K562 (cell line): ENCODE measurements around the gene MOK. TPM values are rescaled to one million over a fixed set of nuclear protein-coding genes. Genes with fewer than 3 reads are reported as not detected.

ENCODE experiments used
- ATAC-seq: fragments of 200-7000 bp; cut with Tn5 transposase; 3 replicates; pipeline ENCODE4 v1.9.1; 2020; ENCODE audit warnings: moderate library complexity
- BruUV-seq: library from RNA; stranded (reverse); fragments of 400-500 nt; replicated peaks from 2 replicates; lab custom pipeline; 2021; lab: Mats Ljungman, UMichigan
- CTCF ChIA-PET: fragments of 300-600 bp; formaldehyde crosslinking; extraction: SDS; loops from one replicate; lab custom pipeline; 2021; ENCODE audit warnings: low intra/inter-chr PET ratio; lab: Yijun Ruan, JAX
- POLR2A ChIA-PET: fragments of 300-600, 350-650 bp; sonication (Branson Sonifier 250); formaldehyde crosslinking; extraction: SDS; loops from one replicate; lab custom pipeline; 2021; ENCODE audit warnings: antibody characterized with exemption, inconsistent platforms; lab: Yijun Ruan, JAX
- DNase-seq, 4 experiments: peaks; one replicate each; pipeline versions ENCODE4 v3.0.0 to v3.0.0-alpha.2; 2011 to 2018; ENCODE audit warnings: low spot score in 3 of 4, mixed read lengths in 3 of 4; ENCODE audit errors: extremely low read depth in 1 of 4
- FAIRE-seq: peaks from 2 replicates; lab custom pipeline; 2011; peaks lifted over from hg19 to GRCh38; lab: Jason Lieb, UNC
- H2AFZ ChIP-seq: 2 replicates; pipeline ENCODE4 v1.6.0; 2011; ENCODE audit warnings: low read depth, low read length, control low read depth, inconsistent platforms
- H3K27ac ChIP-seq: fragments of 200-600 bp; 3 replicates; pipeline ENCODE4 v1.8.0; 2011; ENCODE audit warnings: low read depth, mild to moderate bottlenecking, control low read depth, inconsistent platforms, low read length, moderate library complexity, mixed read lengths; ENCODE audit errors: extremely low read depth
- H3K27me3 ChIP-seq, 2 experiments: fragments of 300-600 bp in 1 of 2; 2 replicates in 1 of 2; 3 replicates in 1 of 2; pipeline versions ENCODE4 v1.6.0 to v1.8.0; 2011; ENCODE audit warnings: inconsistent platforms in 2 of 2, low read length in 2 of 2, mild to moderate bottlenecking in 1 of 2, mixed read lengths in 1 of 2, moderate library complexity in 1 of 2; ENCODE audit not compliant: control insufficient read depth in 2 of 2, insufficient read depth in 2 of 2
- H3K36me3 ChIP-seq: fragments of 300-600 bp; 3 replicates; pipeline ENCODE4 v1.8.0; 2011; ENCODE audit warnings: mild to moderate bottlenecking, low read length, inconsistent platforms; ENCODE audit not compliant: control insufficient read depth, insufficient read depth
- H3K4me1 ChIP-seq, 2 experiments: fragments of 200-600 bp in 1 of 2; replicated peaks in 1 of 2; 2 replicates in 1 of 2; 3 replicates in 1 of 2; pipeline versions ENCODE4 v1.5.1 to v1.8.0; 2011; ENCODE audit warnings: inconsistent platforms in 2 of 2, low read length in 2 of 2, mild to moderate bottlenecking in 1 of 2, mixed read lengths in 1 of 2, moderate library complexity in 1 of 2; ENCODE audit not compliant: control insufficient read depth in 2 of 2, insufficient read depth in 2 of 2
- H3K4me2 ChIP-seq: 2 replicates; pipeline ENCODE4 v1.6.1; 2011; ENCODE audit warnings: low read length, control low read depth, inconsistent platforms, mixed read lengths; ENCODE audit not compliant: insufficient read depth
- H3K4me3 ChIP-seq: fragments of 200-600 bp; sonication (generic), shearing (Covaris generic); 2 replicates; pipeline ENCODE4 v1.5.1; 2016; ENCODE audit warnings: control low read depth, inconsistent platforms
- H3K79me2 ChIP-seq: fragments of 200-600 bp; 3 replicates; pipeline ENCODE4 v1.8.0; 2011; ENCODE audit warnings: low read length, inconsistent platforms; ENCODE audit not compliant: control insufficient read depth, insufficient read depth
- H3K9ac ChIP-seq, 2 experiments: 2 replicates each; pipeline versions ENCODE4 v1.6.0 to v1.6.1; 2011; ENCODE audit warnings: low read depth in 2 of 2, low read length in 2 of 2, control low read depth in 1 of 2, inconsistent platforms in 1 of 2, mild to moderate bottlenecking in 1 of 2, mixed read lengths in 1 of 2; ENCODE audit not compliant: insufficient read depth in 1 of 2
- H3K9me1 ChIP-seq: one replicate; pipeline ENCODE4 v1.6.0; 2011; ENCODE audit warnings: inconsistent platforms, mild to moderate bottlenecking, low read length, moderate library complexity; ENCODE audit not compliant: control insufficient read depth, insufficient read depth
- H3K9me3 ChIP-seq: replicated peaks from 2 replicates; pipeline ENCODE4 v1.5.1; 2011; ENCODE audit warnings: low read depth, low read length, inconsistent platforms; ENCODE audit not compliant: control insufficient read depth, insufficient read depth
- H4K20me1 ChIP-seq: replicated peaks from 2 replicates; pipeline ENCODE4 v1.6.1; 2011; ENCODE audit warnings: low read length, inconsistent platforms, mixed read lengths; ENCODE audit not compliant: control insufficient read depth, insufficient read depth
- ARID4B ChIP-seq: sonication (generic); formaldehyde crosslinking; IDR thresholded peaks from 2 replicates; pipeline ENCODE4 v1.8.0; 2022; ENCODE audit warnings: mild to moderate bottlenecking, missing genetic modification reagents
- ARNT ChIP-seq, 2 experiments: fragments of 450-650 bp; IDR thresholded peaks; 2 replicates each; pipeline ENCODE4 v1.6.1; 2016; ENCODE audit warnings: mild to moderate bottlenecking in 1 of 2
- ESRRB ChIP-seq: fragments of 250-450 bp; sonication (Bioruptor Pico); IDR thresholded peaks from 2 replicates; pipeline ENCODE4 v1.5.0; 2020; ENCODE audit warnings: mild to moderate bottlenecking, moderate library complexity, borderline replicate concordance
- ETS2 ChIP-seq: IDR thresholded peaks from 2 replicates; pipeline ENCODE4 v1.6.1; 2016; ENCODE audit warnings: borderline replicate concordance, missing genetic modification characterization, mild to moderate bottlenecking, moderate library complexity, missing compliant biosample characterization; ENCODE audit not compliant: poor library complexity, severe bottlenecking
- FOXJ3 ChIP-seq: sonication (generic); formaldehyde crosslinking; IDR thresholded peaks from 2 replicates; pipeline ENCODE4 v1.4.0; 2020; ENCODE audit warnings: mild to moderate bottlenecking, missing genetic modification reagents
- IFI16 ChIP-seq: fragments of 250-450 bp; sonication (Bioruptor Pico); IDR thresholded peaks from 2 replicates; pipeline ENCODE4 v2.1.2; 2022; ENCODE audit warnings: mild to moderate bottlenecking, inconsistent platforms
- MAFF ChIP-seq: IDR thresholded peaks from 2 replicates; pipeline ENCODE4 v1.6.1; 2012; ENCODE audit warnings: low read length, improper control_type of control experiment
- WHSC1 ChIP-seq: IDR thresholded peaks from one replicate; pipeline ENCODE4 v1.6.1; 2012; ENCODE audit warnings: low read length, control low read depth, inconsistent platforms
- ZNF165 ChIP-seq: fragments of 250-450 bp; sonication (Bioruptor Pico); IDR thresholded peaks from 2 replicates; pipeline ENCODE4 v1.4.0; 2020; ENCODE audit warnings: borderline replicate concordance
- ZNF655 ChIP-seq: fragments of 250-450 bp; sonication (Bioruptor Pico); IDR thresholded peaks from 2 replicates; pipeline ENCODE4 v1.5.0; 2021
- ZNF764 ChIP-seq: fragments of 250-450 bp; sonication (Bioruptor Pico); IDR thresholded peaks from 2 replicates; pipeline ENCODE4 v1.4.0; 2020; ENCODE audit warnings: low read depth, mild to moderate bottlenecking, moderate library complexity
- WGBS: fragments of 100-300 bp; shearing (Covaris generic); methylation state at CpG from one replicate; pipeline ENCODE4 v1.1.6; 2016; ENCODE audit warnings: low coverage, mixed read lengths; ENCODE audit not compliant: insufficient coverage; ENCODE audit errors: missing lambda C conversion rate; 5-methylcytosine and 5-hydroxymethylcytosine counted together
- in situ Hi-C: fragments of 300-500 bp; cut with MboI; formaldehyde crosslinking; loops from 4 replicates; pipeline ENCODE4 v1.15.0; 2018; ENCODE audit warnings: inconsistent platforms, mixed read lengths
- intact Hi-C: fragments of 100-400 bp; cut with micrococcal nuclease; formaldehyde crosslinking; loops from 2 replicates; pipeline ENCODE4 v1.14.2; 2022
- polyA plus RNA-seq, 8 experiments: library from polyadenylated mRNA; depleted of rRNA in 4 of 8; stranded (reverse) in 5 of 8; unstranded in 3 of 8; fragments of >200 nt; fragmentation: Nextera tagmentation in 2 of 8; fragmentation: Illumina TruSeq in 1 of 8; extraction: Ambion mirVana in 2 of 8; extraction: Trizol in 1 of 8; gene quantifications; 2 replicates each; pipeline versions ENCODE4 v1.2.1 to v1.2.3, GENCODE V29; 2011 to 2014; ENCODE audit warnings: inconsistent platforms in 1 of 8, missing spikeins in 1 of 8
- total RNA-seq, 7 experiments: library from RNA; depleted of rRNA in 6 of 7; stranded (reverse); fragments of >200 nt in 6 of 7; fragmentation: Illumina TruSeq in 2 of 7; extraction: Trizol in 2 of 7; gene quantifications; 2 replicates each; pipeline versions ENCODE4 v1.2.1 to v1.2.3, GENCODE V29; 2011 to 2021; ENCODE audit warnings: low replicate concordance in 1 of 7

MOK gene
- total and polyA plus RNA-seq, 9 of the 15 experiments (the other 6 are each of a cell fraction or from before 2014, with no cell fraction given): 1.3 to 8.4 (median 5.3) TPM

GRCh38 chr14:102219316-102219715 lies 85.6 kb downstream of the MOK start (continued):
- TF ChIP-seq ARID4B (CRISPR knock-in tag) (no peak), ESRRB (CRISPR knock-in tag) (no peak)

- in situ Hi-C loops: no loop called here
- CTCF ChIA-PET: interaction anchor here (0.6 kb wide), 1 partner anchor 17 kb away, joined by 3 read pairs; no protein-coding TSS in a partner anchor
- H3K4me1 ChIP-seq: peaks cover 0 to 14% of the 10 kb centered on the region in 2 experiments; a peak in 2 of 5 replicates
- no peaks in the 10 kb centered on the region for H3K9me1 ChIP-seq
- peaks cover 3% of the 10 kb centered on the region; the same call in 1 of the 3 replicates for H3K36me3 ChIP-seq
- no peak for DNase-seq
- TF ChIP-seq ARNT (IDR thresholded peaks at IDR 0.05): no peak
- TF ChIP-seq IFI16 (CRISPR knock-in tag): no peak
- no peak for TF ChIP-seq ETS2 (tag)
- TF ChIP-seq FOXJ3 (CRISPR knock-in tag): no peak
- no peak for TF ChIP-seq ZNF165 (CRISPR knock-in tag)
- no peak for TF ChIP-seq ZNF764 (CRISPR knock-in tag)
- no peak for TF ChIP-seq MAFF
- TF ChIP-seq ZNF655 (CRISPR knock-in tag): no peak
- TF ChIP-seq WHSC1: no peak
- H3K27ac ChIP-seq: no peak overlapping the region
- H3K9me3 ChIP-seq: no peaks in the 10 kb centered on the region
- H3K4me2 ChIP-seq: no peak overlapping the region
- H3K27me3 ChIP-seq: no peaks in the 10 kb centered on the region
- no peak overlapping the region for H3K9ac ChIP-seq
- no peaks in the 10 kb centered on the region; the same call in 1 of the 3 replicates for H3K79me2 ChIP-seq
- no peak overlapping the region for H3K4me3 ChIP-seq
- intact Hi-C loops: no loop called here
- no peak for ATAC-seq
- 94% methylated on average over 5 of the region's 16 CpGs for WGBS
- no peaks in the 10 kb centered on the region for H4K20me1 ChIP-seq
- H2AFZ ChIP-seq: no peak overlapping the region
- no TSS peak for BruUV-seq
- POLR2A ChIA-PET: interaction anchor here (0.5 kb wide), 1 partner anchor 80 kb away, joined by 6 read pairs; no protein-coding TSS in a partner anchor
- no peak for FAIRE-seq
Observed at GRCh38 chr14:102218688-102219087, 86.3 kb downstream of the MOK start.
